ENCODE data around the gene FAM25A. TPM values are rescaled to one million over a fixed set of nuclear protein-coding genes. Genes with fewer than 3 reads are reported as not detected.
A peak's percentile ranks its signal among the peaks of the same experiment; 100 is the strongest.
"Not testable (repeated sequence)": the region's sequence is repeated elsewhere in the genome, so short reads cannot be mapped to it uniquely, and the experiment has no call there.

Gene FAM25A
- total and polyA plus RNA-seq, 7 experiments from 2014 or later = not detected

- H3K4me1 ChIP-seq (ENCODE audit: control insufficient read depth in 2 of 2, insufficient read depth in 2 of 2, low read length in 2 of 2); H3K36me3 ChIP-seq (ENCODE audit: control insufficient read depth in 2 of 3, insufficient read depth in 3 of 3, low read length in 3 of 3); POLR2A ChIA-PET; H3K9me3 Mint-ChIP-seq; H3K4me3 Mint-ChIP-seq; H3K4me3 ChIP-seq (ENCODE audit: low read length); CTCF ChIA-PET; H3K27ac Mint-ChIP-seq; H3K36me3 Mint-ChIP-seq; H3K9me3 ChIP-seq (ENCODE audit: control insufficient read depth in 2 of 3, low read length in 3 of 3); intact Hi-C loops (cut with micrococcal nuclease); H3K4me1 Mint-ChIP-seq; H3K27ac ChIP-seq (ENCODE audit: low read depth, low read length); H3K27me3 ChIP-seq (ENCODE audit: control insufficient read depth in 2 of 2, insufficient read depth in 2 of 2, low read length in 2 of 2); DNase-seq; ATAC-seq: not testable (repeated sequence)
- H3K27me3 Mint-ChIP-seq = peaks cover 0 to 55% (median 6%) of the 10 kb centered on the region in 5 donors
These were observed 35.6 kb upstream of the FAM25A start for GRCh38 chr10:86984498-86984897.

GRCh38 chr10:86988520-86988919 lies 31.6 kb upstream of the FAM25A start:
- Mint-ChIP-seq H3K27me3 (peaks cover 6 to 43% (median 18%) of the 10 kb centered on the region in 5 donors), H3K4me3 (no peak overlapping the region), H3K36me3 (peaks cover 0 to 3% (median 0%) of the 10 kb centered on the region in 5 donors), H3K4me1 (no peaks in the 10 kb centered on the region), H3K27ac (no peak overlapping the region), H3K9me3 (peaks cover 0 to 2% (median 0%) of the 10 kb centered on the region in 11 donors)
- ChIA-PET POLR2A (no interaction called here), CTCF (interaction anchor here (1.4 kb wide), 1 partner anchor 51 kb away, joined by 3 read pairs; no protein-coding TSS in a partner anchor)
- Histone ChIP-seq H3K9me3 (ENCODE audit: control insufficient read depth in 2 of 3, low read length in 3 of 3) (no peaks in the 10 kb centered on the region), H3K36me3 (ENCODE audit: control insufficient read depth in 2 of 3, insufficient read depth in 3 of 3, low read length in 3 of 3) (no peaks in the 10 kb centered on the region), H3K4me1 (ENCODE audit: control insufficient read depth in 2 of 2, insufficient read depth in 2 of 2, low read length in 2 of 2) (no peaks in the 10 kb centered on the region), H3K27ac (ENCODE audit: low read depth, low read length) (no peak overlapping the region), H3K4me3 (ENCODE audit: low read length) (no peak overlapping the region), H3K27me3 (ENCODE audit: control insufficient read depth in 2 of 2, insufficient read depth in 2 of 2, low read length in 2 of 2) (no peaks in the 10 kb centered on the region)
- no peak for ATAC-seq
- DNase-seq = no peak
- intact Hi-C loops (cut with micrococcal nuclease) = no loop called here

- H3K27ac ChIP-seq (ENCODE audit: low read depth, low read length); POLR2A ChIA-PET; H3K4me1 ChIP-seq (ENCODE audit: control insufficient read depth in 2 of 2, insufficient read depth in 2 of 2, low read length in 2 of 2); intact Hi-C loops (cut with micrococcal nuclease); CTCF ChIA-PET; DNase-seq; H3K4me1 Mint-ChIP-seq; H3K27me3 ChIP-seq (ENCODE audit: control insufficient read depth in 2 of 2, insufficient read depth in 2 of 2, low read length in 2 of 2); ATAC-seq; H3K27ac Mint-ChIP-seq; H3K4me3 ChIP-seq (ENCODE audit: low read length); H3K4me3 Mint-ChIP-seq; H3K9me3 Mint-ChIP-seq; H3K36me3 ChIP-seq (ENCODE audit: control insufficient read depth in 2 of 3, insufficient read depth in 3 of 3, low read length in 3 of 3); H3K36me3 Mint-ChIP-seq; H3K9me3 ChIP-seq (ENCODE audit: control insufficient read depth in 2 of 3, low read length in 3 of 3): not testable (repeated sequence)
- H3K27me3 Mint-ChIP-seq = peaks cover 6 to 39% (median 18%) of the 10 kb centered on the region in 5 donors
These were observed 28.7 kb upstream of the FAM25A start for GRCh38 chr10:86991362-86991761.

- Mint-ChIP-seq H3K36me3 (no peaks in the 10 kb centered on the region), H3K27me3 (peaks cover 6 to 38% (median 18%) of the 10 kb centered on the region in 5 donors), H3K9me3 (no peaks in the 10 kb centered on the region), H3K27ac (no peak overlapping the region), H3K4me1 (no peaks in the 10 kb centered on the region), H3K4me3 (no peak overlapping the region)
- Histone ChIP-seq H3K27me3 (ENCODE audit: control insufficient read depth in 2 of 2, insufficient read depth in 2 of 2, low read length in 2 of 2) (no peaks in the 10 kb centered on the region), H3K9me3 (ENCODE audit: control insufficient read depth in 2 of 3, low read length in 3 of 3) (no peaks in the 10 kb centered on the region), H3K4me3 (ENCODE audit: low read length) (no peak overlapping the region), H3K36me3 (ENCODE audit: control insufficient read depth in 2 of 3, insufficient read depth in 3 of 3, low read length in 3 of 3) (no peaks in the 10 kb centered on the region), H3K4me1 (ENCODE audit: control insufficient read depth in 2 of 2, insufficient read depth in 2 of 2, low read length in 2 of 2) (no peaks in the 10 kb centered on the region), H3K27ac (ENCODE audit: low read depth, low read length) (no peak overlapping the region)
- DNase-seq = no peak
- intact Hi-C loops (cut with micrococcal nuclease) = no loop called here
- ATAC-seq = no peak
- ChIA-PET CTCF (no interaction called here), POLR2A (no interaction called here)
These were observed 27.6 kb upstream of the FAM25A start for GRCh38 chr10:86992456-86992855.

- H3K36me3 Mint-ChIP-seq = no peaks in the 10 kb centered on the region
- intact Hi-C loops (cut with micrococcal nuclease) = no loop called here
- H3K4me3 Mint-ChIP-seq = no peak overlapping the region
- ChIA-PET CTCF (no interaction called here), POLR2A (no interaction called here)
- H3K9me3 ChIP-seq (ENCODE audit: control insufficient read depth in 2 of 3, low read length in 3 of 3) = no peaks in the 10 kb centered on the region
- no peaks in the 10 kb centered on the region for H3K36me3 ChIP-seq (ENCODE audit: control insufficient read depth in 2 of 3, insufficient read depth in 3 of 3, low read length in 3 of 3)
- peaks cover 6 to 36% (median 18%) of the 10 kb centered on the region in 5 donors for H3K27me3 Mint-ChIP-seq
- no peaks in the 10 kb centered on the region for H3K4me1 Mint-ChIP-seq
- H3K4me3 ChIP-seq (ENCODE audit: low read length) = no peak overlapping the region
- no peaks in the 10 kb centered on the region for H3K4me1 ChIP-seq (ENCODE audit: control insufficient read depth in 2 of 2, insufficient read depth in 2 of 2, low read length in 2 of 2)
- DNase-seq (no peak), ATAC-seq (no peak)
- no peaks in the 10 kb centered on the region for H3K27me3 ChIP-seq (ENCODE audit: control insufficient read depth in 2 of 2, insufficient read depth in 2 of 2, low read length in 2 of 2)
- H3K9me3 Mint-ChIP-seq = no peaks in the 10 kb centered on the region
- H3K27ac ChIP-seq (ENCODE audit: low read depth, low read length) = no peak overlapping the region
- no peak overlapping the region for H3K27ac Mint-ChIP-seq
These were observed 27.2 kb upstream of the FAM25A start for GRCh38 chr10:86992929-86993328.

GRCh38 chr10:86999802-87000403 lies 20.2 kb upstream of the FAM25A start:
- H3K9me3 ChIP-seq (ENCODE audit: control insufficient read depth in 2 of 3, low read length in 3 of 3); H3K4me1 ChIP-seq (ENCODE audit: control insufficient read depth in 2 of 2, insufficient read depth in 2 of 2, low read length in 2 of 2); H3K27me3 ChIP-seq (ENCODE audit: control insufficient read depth in 2 of 2, insufficient read depth in 2 of 2, low read length in 2 of 2); H3K4me3 Mint-ChIP-seq; intact Hi-C loops (cut with micrococcal nuclease); H3K9me3 Mint-ChIP-seq; H3K4me1 Mint-ChIP-seq; CTCF ChIA-PET; DNase-seq; H3K36me3 ChIP-seq (ENCODE audit: control insufficient read depth in 2 of 3, insufficient read depth in 3 of 3, low read length in 3 of 3); H3K36me3 Mint-ChIP-seq; H3K27ac Mint-ChIP-seq; H3K27ac ChIP-seq (ENCODE audit: low read depth, low read length); H3K4me3 ChIP-seq (ENCODE audit: low read length); H3K27me3 Mint-ChIP-seq; POLR2A ChIA-PET: not testable (repeated sequence)
- peak; percentile 52 for ATAC-seq

GRCh38 chr10:87000491-87000890 lies 19.6 kb upstream of the FAM25A start:
- no peaks in the 10 kb centered on the region for H3K4me1 ChIP-seq (ENCODE audit: control insufficient read depth in 2 of 2, insufficient read depth in 2 of 2, low read length in 2 of 2)
- H3K27me3 Mint-ChIP-seq = peaks cover 0 to 7% (median 0%) of the 10 kb centered on the region in 5 donors
- no peaks in the 10 kb centered on the region for H3K36me3 ChIP-seq (ENCODE audit: control insufficient read depth in 2 of 3, insufficient read depth in 3 of 3, low read length in 3 of 3)
- no peaks in the 10 kb centered on the region for H3K9me3 Mint-ChIP-seq
- no peaks in the 10 kb centered on the region for H3K4me1 Mint-ChIP-seq
- no peak overlapping the region for H3K27ac Mint-ChIP-seq
- ChIA-PET POLR2A (no interaction called here), CTCF (no interaction called here)
- ATAC-seq (peak; percentile 29), DNase-seq (no peak)
- intact Hi-C loops (cut with micrococcal nuclease) = no loop called here
- no peaks in the 10 kb centered on the region for H3K27me3 ChIP-seq (ENCODE audit: control insufficient read depth in 2 of 2, insufficient read depth in 2 of 2, low read length in 2 of 2)
- no peak overlapping the region for H3K27ac ChIP-seq (ENCODE audit: low read depth, low read length)
- H3K36me3 Mint-ChIP-seq = no peaks in the 10 kb centered on the region
- no peaks in the 10 kb centered on the region for H3K9me3 ChIP-seq (ENCODE audit: control insufficient read depth in 2 of 3, low read length in 3 of 3)
- H3K4me3 ChIP-seq (ENCODE audit: low read length) = no peak overlapping the region
- no peak overlapping the region for H3K4me3 Mint-ChIP-seq
